BJ (cell line): Measurements from ENCODE around the gene GFY. TPM values are rescaled to one million over a fixed set of nuclear protein-coding genes. Genes with fewer than 3 reads are reported as not detected.
"Not testable (repeated sequence)": the region's sequence is repeated elsewhere in the genome, so short reads cannot be mapped to it uniquely, and the experiment has no call there.

Experiments used
- CTCF ChIA-PET: fragments of 350-600 bp; formaldehyde crosslinking; extraction: SDS; loops from one replicate; lab custom pipeline; 2021; ENCODE audit warnings: antibody characterized with exemption, inconsistent platforms; lab: Yijun Ruan, JAX
- POLR2A ChIA-PET: fragments of 300-600 bp; sonication (Branson Sonifier 250); formaldehyde crosslinking; extraction: SDS; loops from one replicate; lab custom pipeline; 2021; ENCODE audit warnings: antibody characterized with exemption; lab: Charles Lee
- DNase-seq: peaks from one replicate; pipeline ENCODE4 v3.0.0-alpha.2; 2011; ENCODE audit warnings: low read depth
- H3K27me3 ChIP-seq: 2 replicates; pipeline ENCODE4 v1.6.0; 2011; ENCODE audit warnings: low read length; ENCODE audit not compliant: control insufficient read depth, insufficient read depth
- H3K36me3 ChIP-seq: 2 replicates; pipeline ENCODE4 v1.5.1; 2011; ENCODE audit warnings: low read length; ENCODE audit not compliant: control insufficient read depth, insufficient read depth
- H3K4me3 ChIP-seq: 2 replicates; pipeline ENCODE4 v1.5.1; 2011; ENCODE audit warnings: low read depth, mild to moderate bottlenecking, control low read depth, low read length
- polyA plus RNA-seq: library from polyadenylated mRNA; depleted of rRNA; stranded (reverse); fragments of >200 nt; gene quantifications from 2 replicates; pipeline ENCODE4 v1.2.3, GENCODE V29; 2011
- TF ChIP-seq, protein P1 (sequence below): IDR thresholded peaks from 2 replicates; pipeline ENCODE4 v1.5.1; 2011; ENCODE audit warnings: low read depth, mild to moderate bottlenecking, control low read depth, inconsistent platforms, low read length, moderate library complexity; ENCODE audit not compliant: insufficient read depth

The GFY gene
- polyA plus RNA-seq, 1 experiment = not detected

DNA sequence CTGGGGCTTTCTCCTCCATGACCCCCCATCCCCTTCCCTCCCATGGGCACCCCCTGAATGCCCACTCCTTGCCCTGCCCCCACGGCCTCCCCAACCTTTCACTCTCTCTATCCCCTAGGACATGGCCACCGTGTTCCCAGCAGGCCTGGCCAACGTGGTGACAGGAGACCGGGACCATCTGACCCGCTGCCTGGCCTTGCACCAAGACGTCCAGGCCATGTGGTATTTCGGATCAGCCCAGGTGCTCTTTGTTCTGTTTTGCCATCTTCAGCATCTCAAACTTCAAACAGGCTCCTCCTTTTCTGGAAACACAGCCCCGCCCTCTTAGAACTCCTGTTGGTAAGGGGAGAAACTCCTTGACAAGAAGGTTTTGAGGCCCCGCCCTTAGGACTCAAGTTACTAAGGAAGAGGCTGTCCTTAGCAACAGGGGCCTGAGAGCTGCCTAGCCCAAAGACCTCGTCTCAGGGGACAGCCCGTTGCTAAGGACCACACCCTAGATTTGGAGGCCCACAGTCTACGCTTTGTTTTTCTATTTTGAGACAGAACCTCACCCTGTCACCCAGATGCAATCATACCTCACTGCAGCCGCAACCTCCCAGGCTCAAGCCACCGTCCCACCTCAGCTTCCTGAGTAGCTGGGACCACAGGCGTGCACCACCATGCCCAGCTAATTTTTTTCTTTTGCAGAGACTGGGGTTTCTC, 43.7 kb downstream of the GFY start:
- Histone ChIP-seq H3K27me3 (no peaks in the 10 kb centered on the region), H3K36me3 (peaks cover 5% of the 10 kb centered on the region), H3K4me3 (no peak overlapping the region)
- TF ChIP-seq, protein P1, sequence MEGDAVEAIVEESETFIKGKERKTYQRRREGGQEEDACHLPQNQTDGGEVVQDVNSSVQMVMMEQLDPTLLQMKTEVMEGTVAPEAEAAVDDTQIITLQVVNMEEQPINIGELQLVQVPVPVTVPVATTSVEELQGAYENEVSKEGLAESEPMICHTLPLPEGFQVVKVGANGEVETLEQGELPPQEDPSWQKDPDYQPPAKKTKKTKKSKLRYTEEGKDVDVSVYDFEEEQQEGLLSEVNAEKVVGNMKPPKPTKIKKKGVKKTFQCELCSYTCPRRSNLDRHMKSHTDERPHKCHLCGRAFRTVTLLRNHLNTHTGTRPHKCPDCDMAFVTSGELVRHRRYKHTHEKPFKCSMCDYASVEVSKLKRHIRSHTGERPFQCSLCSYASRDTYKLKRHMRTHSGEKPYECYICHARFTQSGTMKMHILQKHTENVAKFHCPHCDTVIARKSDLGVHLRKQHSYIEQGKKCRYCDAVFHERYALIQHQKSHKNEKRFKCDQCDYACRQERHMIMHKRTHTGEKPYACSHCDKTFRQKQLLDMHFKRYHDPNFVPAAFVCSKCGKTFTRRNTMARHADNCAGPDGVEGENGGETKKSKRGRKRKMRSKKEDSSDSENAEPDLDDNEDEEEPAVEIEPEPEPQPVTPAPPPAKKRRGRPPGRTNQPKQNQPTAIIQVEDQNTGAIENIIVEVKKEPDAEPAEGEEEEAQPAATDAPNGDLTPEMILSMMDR = no peak
- ChIA-PET CTCF (interaction anchor here (1.2 kb wide), 1 partner anchor 9 kb away, joined by 3 read pairs; no protein-coding TSS in a partner anchor), POLR2A (no interaction called here)
- no peak for DNase-seq

DNA sequence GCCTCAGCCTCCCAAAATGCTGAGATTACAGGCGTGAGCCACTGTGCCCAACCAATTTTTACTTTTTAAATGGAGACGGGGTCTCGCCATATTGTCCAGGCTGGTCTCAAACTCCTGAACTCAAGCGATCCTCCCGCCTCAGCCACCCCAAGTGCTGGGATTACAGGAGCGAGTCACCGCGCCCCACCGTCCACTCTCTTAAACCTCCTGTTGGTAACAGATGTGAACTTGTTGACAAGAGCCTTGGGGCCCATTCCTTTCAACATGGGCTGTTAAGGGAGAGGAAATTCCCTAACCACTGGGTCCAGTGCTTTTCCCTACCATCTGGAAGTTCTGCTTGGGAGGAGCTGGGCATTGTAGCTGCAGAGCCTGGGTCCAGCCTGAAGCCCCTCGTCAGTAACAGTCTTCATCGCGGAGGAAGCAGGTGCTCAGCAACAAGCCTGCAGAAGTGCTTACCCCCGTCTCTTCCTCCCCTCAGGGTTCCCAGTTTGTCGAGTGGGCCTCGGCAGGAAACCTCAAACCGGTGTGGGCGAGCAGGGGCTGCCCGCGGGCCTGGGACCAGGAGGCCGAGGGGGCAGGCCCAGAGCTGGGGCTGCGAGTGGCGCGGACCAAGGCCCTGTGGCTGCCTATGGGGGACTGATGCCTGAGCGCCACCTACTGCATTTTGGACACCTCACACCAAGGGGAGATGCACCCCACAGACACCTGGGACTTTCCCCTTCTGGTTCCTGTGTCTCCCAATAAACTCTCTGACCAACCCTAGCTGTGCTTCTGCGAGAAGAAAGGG, 44.8 kb downstream of the GFY start:
- ChIA-PET CTCF (interaction anchor here (1.2 to 2.1 kb wide), 3 partner anchors 8 to 100 kb away, joined by 3 to 7 read pairs (median 7); no protein-coding TSS in a partner anchor), POLR2A (no interaction called here)
- Histone ChIP-seq H3K27me3 (no peaks in the 10 kb centered on the region), H3K4me3 (no peak overlapping the region), H3K36me3 (peaks cover 4% of the 10 kb centered on the region)
- DNase-seq = no peak
- TF ChIP-seq, protein P1 = no peak

DNA sequence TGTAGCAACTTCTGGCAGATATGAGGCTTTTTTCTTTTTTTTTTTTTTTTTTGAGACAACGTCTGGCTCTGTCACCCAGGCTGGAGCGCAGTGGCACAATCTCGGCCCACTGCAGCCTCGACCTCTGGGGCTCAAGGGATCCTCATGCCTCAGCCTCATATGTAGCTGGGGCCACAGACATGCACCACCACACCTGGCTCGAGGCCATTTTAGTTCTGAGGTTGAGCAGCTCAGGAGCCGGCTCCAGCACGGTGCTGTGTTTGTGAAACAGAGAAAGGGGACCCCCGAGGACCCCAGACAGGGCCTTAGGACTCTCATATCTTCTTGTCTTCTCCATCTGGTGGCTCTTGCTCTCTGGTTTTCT, 45.4 kb downstream of the GFY start:
- TF ChIP-seq, protein P1 = no peak
- POLR2A ChIA-PET = no interaction called here
- Histone ChIP-seq H3K4me3 (no peak overlapping the region), H3K27me3 (no peaks in the 10 kb centered on the region), H3K36me3 (peaks cover 3% of the 10 kb centered on the region)
- CTCF ChIA-PET = interaction anchor here (0.7 to 2.1 kb wide), 3 partner anchors 12 to 100 kb away, joined by 3 to 7 read pairs (median 7); no protein-coding TSS in a partner anchor
- no peak for DNase-seq

DNA sequence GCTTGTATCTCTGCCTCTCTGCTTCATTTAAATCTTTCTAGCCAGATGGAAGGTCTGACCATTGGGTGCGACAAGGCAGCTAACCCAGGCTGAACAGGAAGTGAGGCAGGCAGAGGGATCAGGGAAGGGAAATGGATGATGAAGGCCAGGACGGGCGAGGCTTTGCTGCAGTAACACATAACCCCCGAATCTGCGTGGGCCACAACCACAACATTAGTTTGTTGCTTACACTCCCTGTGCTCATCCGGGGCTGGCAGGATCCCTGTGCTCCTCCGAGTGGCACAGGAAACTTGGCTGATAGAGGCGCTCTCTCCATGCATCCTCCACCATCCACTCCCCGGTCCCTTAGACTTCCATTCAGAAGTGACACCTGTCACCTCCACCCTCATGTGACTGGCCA, 47.7 kb downstream of the GFY start:
- CTCF ChIA-PET = interaction anchor here (0.5 to 2.4 kb wide), 9 partner anchors 14 to 199 kb away, joined by 3 to 20 read pairs (median 9); partner anchors contain the start of genes ALDH16A1 and PIH1D1
- H3K36me3 ChIP-seq = no peaks in the 10 kb centered on the region; the same call in 1 of the 2 replicates
- H3K4me3 ChIP-seq = no peak overlapping the region
- DNase-seq = no peak
- H3K27me3 ChIP-seq = no peaks in the 10 kb centered on the region
- POLR2A ChIA-PET = no interaction called here
- TF ChIP-seq, protein P1 = no peak

DNA sequence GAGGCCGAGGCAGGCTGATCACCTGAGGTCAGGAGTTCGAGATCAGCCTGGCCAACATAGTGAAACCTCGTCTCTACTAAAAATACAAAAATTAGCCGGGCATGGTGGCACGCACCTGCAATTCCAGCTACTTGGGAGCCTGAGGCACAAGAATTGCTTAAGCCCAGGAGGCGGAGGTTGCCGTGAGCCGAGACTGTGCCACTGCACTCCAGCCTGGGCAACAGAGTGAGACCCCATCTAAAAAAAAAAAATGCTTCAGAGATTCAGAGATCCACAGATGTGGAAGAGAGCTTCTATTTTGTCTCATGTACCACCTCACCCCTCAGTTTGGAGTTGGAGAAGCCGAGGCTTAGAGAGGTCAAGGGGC, 48.3 kb downstream of the GFY start:
- CTCF ChIA-PET = interaction anchor here (0.7 to 2.4 kb wide), 15 partner anchors 8 to 199 kb away, joined by 3 to 20 read pairs (median 6); partner anchors contain the start of genes ALDH16A1, NOSIP, PIH1D1 and PRRG2
- not testable (repeated sequence) for DNase-seq, H3K27me3 ChIP-seq, H3K36me3 ChIP-seq
- POLR2A ChIA-PET = interaction anchor here (0.6 kb wide), 1 partner anchor 397 kb away, joined by 3 read pairs; no protein-coding TSS in a partner anchor
- peak overlapping the region; percentile 80 for H3K4me3 ChIP-seq
